PC-3 (cell line): ENCODE measurements around the gene TREH.

Source experiments
- EZH2 ChIP-seq: fragments of 300-600 bp; sonication (generic); IDR thresholded peaks from one replicate; pipeline ENCODE4 v1.6.1; 2017; ENCODE audit warnings: antibody characterized with exemption, mild to moderate bottlenecking, low read length; ENCODE audit not compliant: unreplicated experiment
- EZH2phosphoT487 ChIP-seq: fragments of 300-600 bp; sonication (generic); IDR thresholded peaks from 2 replicates; pipeline ENCODE4 v1.6.1; 2018; ENCODE audit warnings: mild to moderate bottlenecking, antibody characterized with exemption, low read length, borderline replicate concordance
- TF ChIP-seq, protein P1 (sequence below): fragments of 300-600 bp; sonication (generic); conservative IDR thresholded peaks from 2 replicates; pipeline ENCODE4 v1.5.1; 2017; ENCODE audit warnings: antibody characterized with exemption, low read depth, mild to moderate bottlenecking, low read length

DNA sequence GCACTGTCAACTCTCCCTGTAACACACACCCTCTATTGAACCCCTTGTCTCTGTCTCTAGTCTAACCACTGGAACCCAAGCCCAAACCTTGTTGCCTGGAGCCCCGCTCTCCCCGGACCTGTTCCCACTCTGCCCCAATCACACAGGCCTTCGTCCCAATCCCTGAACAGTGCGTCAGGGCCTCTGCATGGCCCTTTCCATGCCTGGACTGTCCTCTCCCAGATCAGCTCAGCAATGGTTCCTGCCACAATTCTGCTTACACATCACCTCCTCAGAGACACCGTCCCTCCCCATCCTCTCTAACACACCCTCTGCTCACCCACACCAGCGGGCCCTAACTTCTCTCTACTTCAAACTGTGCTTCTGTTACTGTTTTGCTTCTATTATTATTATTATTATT lies 1.5 kb downstream of the TREH start:
- TF ChIP-seq, protein P1, sequence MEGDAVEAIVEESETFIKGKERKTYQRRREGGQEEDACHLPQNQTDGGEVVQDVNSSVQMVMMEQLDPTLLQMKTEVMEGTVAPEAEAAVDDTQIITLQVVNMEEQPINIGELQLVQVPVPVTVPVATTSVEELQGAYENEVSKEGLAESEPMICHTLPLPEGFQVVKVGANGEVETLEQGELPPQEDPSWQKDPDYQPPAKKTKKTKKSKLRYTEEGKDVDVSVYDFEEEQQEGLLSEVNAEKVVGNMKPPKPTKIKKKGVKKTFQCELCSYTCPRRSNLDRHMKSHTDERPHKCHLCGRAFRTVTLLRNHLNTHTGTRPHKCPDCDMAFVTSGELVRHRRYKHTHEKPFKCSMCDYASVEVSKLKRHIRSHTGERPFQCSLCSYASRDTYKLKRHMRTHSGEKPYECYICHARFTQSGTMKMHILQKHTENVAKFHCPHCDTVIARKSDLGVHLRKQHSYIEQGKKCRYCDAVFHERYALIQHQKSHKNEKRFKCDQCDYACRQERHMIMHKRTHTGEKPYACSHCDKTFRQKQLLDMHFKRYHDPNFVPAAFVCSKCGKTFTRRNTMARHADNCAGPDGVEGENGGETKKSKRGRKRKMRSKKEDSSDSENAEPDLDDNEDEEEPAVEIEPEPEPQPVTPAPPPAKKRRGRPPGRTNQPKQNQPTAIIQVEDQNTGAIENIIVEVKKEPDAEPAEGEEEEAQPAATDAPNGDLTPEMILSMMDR, result no peak
- TF ChIP-seq EZH2 (no peak), EZH2phosphoT487 (no peak)
